GM19452 (cell line): ENCODE measurements around the gene FAAP100.
A peak's percentile ranks its signal among the peaks of the same experiment; 100 is the strongest.
"Not testable (repeated sequence)": the region's sequence is repeated elsewhere in the genome, so short reads cannot be mapped to it uniquely, and the experiment has no call there.

Experiments used
- ATAC-seq: cut with Tn5 transposase; IDR thresholded peaks from one replicate; pipeline ENCODE4 v1.9.1; 2021; ENCODE audit not compliant: unreplicated experiment

The FAAP100 gene, protein sequence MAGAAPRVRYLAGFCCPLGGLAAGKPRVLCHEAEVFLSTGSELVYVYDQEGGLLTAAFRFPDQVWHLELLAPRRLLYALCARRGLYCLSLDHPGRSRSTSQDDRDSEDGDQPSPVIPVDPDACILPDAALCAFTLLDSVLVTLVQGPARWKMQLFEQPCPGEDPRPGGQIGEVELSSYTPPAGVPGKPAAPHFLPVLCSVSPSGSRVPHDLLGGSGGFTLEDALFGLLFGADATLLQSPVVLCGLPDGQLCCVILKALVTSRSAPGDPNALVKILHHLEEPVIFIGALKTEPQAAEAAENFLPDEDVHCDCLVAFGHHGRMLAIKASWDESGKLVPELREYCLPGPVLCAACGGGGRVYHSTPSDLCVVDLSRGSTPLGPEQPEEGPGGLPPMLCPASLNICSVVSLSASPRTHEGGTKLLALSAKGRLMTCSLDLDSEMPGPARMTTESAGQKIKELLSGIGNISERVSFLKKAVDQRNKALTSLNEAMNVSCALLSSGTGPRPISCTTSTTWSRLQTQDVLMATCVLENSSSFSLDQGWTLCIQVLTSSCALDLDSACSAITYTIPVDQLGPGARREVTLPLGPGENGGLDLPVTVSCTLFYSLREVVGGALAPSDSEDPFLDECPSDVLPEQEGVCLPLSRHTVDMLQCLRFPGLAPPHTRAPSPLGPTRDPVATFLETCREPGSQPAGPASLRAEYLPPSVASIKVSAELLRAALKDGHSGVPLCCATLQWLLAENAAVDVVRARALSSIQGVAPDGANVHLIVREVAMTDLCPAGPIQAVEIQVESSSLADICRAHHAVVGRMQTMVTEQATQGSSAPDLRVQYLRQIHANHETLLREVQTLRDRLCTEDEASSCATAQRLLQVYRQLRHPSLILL

DNA sequence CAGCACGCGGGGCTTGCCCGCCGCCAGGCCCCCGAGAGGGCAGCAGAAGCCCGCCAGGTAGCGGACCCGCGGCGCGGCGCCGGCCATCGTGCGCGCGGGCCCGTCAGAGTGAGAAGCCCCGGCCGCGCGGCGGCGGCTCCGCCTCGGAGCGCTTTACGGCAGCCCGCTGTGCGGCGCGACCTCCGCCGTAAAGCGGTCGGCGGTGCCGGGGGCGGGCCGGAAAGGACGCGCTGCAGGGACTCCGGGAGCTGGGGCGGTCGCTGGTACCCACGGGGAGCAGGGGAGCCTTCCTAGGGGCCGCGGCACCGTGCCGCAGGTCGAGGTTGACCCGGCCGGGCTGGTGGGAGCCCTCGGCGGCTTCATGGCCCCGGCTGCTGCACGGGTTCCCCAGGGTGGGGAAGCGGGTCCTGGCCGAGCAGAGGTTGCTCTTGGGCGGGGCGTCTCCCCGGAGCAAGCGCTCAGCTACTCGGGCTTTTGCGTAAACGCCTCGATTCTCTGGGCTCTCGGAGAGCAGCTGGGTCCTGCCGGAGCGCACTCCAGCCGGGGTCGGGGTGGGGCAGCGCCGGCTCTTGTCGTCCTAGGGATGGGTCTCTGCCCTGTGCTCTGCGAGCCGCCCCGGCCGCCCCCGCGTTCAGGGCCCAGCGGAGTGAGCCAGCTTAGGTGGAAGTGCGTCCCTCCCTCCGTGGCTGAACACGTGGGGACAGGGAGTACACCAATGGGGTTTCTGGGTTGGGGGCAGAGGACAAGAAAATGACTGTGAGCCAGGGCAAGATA lies at the start of gene FAAP100:
TSS of gene FAAP100 (minus strand) at position 110 of the 774 bp plus-strand sequence. CDS start at position 87, 23 bp downstream.
- peak; percentile 42 for ATAC-seq

DNA sequence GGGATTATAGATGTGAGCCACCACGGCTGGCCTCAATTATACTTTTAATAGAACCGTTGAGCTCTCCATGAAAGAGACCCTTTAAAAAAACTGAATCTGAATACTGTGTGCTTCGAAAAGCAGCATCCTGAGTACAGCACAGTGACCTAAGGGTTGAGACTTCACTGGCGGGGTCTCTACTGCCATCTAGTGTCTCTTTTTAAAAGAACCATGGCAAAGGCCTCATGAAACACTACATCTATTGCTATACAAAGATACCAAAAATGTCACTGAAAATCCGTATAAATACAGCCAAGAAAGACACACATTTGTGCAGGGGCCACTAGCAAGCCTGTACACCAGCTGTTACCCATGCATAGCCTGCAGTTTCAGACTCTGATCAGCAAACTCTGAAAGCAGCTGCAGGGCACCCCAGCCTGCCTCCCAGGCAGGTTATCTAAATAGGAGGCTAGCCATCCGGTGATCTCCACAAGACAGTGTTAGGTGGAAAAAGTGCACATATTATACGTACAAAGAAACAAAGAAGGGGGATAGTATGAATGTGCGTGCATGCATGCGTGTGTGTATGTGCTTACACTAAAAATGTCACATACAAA lies 49.5 kb upstream of the FAAP100 start:
- ATAC-seq, result no peak

DNA sequence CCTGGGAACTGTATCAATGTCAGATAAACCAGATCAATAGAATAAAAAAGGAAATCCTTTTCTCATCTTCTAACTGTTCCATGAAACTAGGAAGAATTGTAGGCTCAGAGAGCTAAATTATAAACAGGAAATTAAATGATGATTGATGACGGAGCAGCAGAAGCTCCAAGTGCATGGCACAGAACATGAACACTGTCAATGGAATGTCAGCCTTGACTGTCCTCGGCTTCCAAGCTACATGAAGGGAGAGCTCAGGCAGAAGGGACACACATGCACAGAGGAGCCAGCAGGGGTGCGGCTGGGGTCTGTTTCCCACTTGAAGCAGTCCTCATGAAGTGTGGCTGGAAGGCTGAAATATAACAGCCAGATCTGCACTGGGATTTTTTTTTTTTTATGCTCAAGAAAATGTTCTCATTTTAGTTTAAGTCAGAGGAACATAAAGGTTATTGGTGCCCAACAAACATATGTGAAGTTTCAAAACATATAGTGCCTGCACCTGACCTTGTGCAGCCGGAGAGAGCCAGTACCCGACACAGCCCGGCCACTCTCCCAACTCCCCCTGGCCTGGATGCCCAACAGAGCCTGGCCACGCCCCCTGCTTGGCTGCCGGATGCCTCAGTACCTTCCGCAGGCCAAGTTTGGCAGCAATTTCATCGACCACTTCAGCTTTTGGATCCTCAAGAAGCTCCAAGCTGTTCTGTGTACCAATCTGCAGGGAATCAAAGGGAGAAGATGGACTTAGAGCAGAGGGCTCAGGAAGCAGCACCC lies 47.8 kb upstream of the FAAP100 start:
- ATAC-seq, result no peak

DNA sequence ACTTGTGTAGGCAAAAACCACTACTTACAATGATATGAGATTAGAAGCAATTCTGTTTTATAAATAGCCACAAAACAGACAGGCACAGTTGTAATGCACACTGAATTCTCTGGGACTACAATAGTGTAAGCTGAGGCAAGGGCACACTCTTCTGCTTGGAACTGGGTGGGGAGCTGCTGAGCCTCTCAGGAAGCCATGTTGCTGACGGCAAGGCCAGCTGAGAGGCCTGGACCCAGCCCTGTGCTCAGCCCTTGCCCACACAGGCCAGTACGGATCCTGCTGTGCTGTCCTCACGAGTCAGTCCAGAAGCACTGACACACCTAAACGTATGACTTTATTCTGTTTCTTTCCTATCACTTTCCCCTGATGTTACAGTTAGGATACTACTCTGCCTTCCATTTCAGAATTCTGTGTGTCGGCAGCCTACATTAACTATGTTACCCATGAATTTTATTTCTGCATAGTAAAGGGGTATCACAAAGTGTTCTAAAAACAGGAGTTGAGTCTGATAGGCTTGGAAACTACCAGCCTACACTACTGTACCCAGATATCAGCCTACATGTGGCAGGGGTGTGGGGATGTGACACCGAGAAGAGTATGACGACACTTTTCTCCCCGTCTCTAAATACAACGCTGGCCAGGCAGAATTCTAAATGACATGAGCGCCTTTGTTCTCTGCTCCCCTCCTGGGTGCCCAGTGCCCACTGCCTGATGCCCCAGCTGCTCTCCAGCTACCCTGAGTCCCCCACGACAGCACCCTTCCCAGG lies 41.1 kb upstream of the FAAP100 start:
- ATAC-seq, result no peak

DNA sequence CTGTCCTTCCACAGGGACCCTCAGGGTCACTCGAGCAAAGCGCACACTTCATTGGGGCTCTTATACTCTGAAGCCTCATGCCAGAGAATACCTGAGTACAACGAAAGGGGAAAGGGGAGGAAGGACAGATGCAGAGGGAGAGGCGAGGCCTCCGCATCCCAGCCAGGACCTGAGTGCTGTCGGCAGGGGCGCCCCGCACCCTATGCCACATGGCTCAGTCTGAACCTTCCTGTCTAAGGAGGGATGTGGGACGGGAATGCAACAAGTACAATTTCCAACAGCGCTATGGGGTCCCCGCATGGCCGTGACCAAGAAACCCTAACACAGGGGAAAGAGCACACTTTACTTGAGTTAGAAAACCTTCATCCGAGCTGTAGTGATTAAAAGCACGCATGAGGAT lies 39.8 kb upstream of the FAAP100 start:
- no peak for ATAC-seq

DNA sequence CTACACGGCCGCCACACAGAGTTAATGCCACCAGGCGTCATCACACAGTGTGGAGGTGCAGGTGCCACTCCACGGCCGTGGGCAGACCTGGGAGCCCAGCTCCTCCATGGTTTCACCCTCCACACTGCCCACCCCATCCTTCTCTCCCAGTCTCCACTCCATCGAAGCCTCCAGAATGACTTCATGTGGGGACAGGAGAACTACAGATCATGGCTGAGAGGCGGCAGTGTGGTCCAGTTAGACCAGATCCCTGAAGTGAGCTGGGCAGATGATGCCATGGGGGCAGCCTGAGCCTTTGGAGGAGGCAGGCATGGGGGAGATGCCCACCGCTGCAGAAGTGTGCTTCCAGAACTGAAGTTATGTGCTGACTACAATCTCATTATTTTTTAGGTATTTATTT lies 38.0 kb upstream of the FAAP100 start:
- no peak for ATAC-seq

DNA sequence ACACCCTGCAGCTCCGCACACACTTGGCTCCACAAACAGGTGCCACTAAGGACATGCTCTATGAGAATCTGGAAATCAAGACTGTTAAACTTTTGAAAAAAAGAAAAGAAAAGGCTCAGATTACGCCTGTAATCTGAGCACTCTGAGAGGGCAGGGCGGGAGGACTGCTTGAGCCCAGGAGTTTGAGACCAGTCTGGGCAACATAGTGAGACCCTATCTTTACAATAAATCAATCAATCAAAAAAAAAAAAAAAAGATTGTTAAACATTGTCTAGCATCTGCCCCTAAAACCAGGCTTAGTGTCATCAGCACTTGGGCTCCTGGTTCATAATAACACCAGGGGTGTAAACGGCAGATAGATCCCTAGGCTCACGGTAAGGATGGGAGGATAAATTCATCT lies 37.5 kb upstream of the FAAP100 start:
- no peak for ATAC-seq

DNA sequence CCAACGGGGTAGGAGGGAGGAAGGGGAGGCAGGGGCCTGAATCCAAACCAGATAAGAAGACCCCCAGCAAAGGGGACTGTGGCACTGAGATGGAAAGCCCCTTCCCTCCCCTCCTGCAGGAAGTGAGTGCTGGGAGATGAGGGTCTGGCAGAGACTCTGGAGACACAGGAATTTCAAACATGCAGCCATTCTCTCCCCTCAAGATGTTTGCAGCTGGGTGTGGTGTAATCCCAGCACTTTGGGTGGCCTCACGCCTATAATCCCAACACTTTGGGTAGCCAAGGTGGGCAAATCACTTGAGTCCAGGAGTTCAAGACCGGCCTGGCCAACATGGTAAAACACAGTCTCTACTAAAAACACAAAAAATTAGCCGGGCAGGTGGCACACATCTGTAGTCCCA lies 33.9 kb upstream of the FAAP100 start:
- no peak for ATAC-seq

DNA sequence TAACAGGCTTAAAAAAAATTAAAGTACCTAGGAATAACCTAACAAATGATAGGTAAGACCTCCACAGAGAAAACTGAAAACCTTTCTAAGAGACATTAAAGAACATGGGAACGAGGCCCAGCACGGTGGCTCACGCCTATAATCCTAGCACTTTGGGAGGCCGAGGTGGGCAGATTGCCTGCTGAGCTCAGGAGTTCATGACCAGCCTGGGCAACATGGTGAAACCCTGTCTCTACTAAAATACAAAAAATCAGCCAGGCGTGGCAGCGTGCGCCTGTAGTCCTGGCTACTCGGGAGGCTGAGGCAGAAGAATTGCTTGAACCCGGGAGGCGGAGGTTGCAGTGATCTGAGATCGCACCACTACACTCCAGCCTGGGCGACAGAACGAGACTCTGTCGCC lies 32.6 kb upstream of the FAAP100 start:
- not testable (repeated sequence) for ATAC-seq

DNA sequence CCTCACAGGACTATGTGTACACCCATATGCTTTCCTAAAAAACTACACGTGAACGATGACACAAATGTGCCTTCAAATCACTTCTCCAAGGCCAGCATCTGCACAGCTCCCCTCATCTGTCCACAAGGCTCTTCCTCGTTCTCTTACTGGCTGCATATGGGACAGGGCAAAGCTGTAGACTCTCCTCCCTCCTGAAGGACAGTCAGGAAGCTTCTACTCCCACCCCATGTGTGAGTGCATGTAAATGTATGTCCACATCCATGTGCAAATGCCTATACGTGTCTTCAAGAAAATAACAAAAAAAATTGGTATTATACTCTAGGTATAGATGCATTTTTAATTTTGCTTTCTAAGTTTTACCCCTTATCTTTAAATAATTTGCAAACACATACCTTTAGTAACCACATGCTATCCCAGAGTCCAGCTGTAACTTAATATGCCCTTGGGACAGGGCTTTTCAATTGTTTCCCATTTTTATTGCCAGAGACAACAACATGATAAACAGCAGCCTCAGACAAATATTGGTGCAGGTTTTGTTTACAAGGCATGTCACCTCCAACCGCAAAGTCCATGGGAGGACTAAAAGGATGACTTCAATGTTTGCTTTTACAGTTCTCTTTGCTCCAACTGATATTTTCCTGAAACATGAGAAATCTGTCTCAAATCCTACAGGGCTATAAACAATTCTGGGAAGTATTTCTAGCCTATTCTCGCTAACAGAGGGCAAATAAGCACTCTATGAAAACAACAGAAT lies 31.6 kb upstream of the FAAP100 start:
- no peak for ATAC-seq

DNA sequence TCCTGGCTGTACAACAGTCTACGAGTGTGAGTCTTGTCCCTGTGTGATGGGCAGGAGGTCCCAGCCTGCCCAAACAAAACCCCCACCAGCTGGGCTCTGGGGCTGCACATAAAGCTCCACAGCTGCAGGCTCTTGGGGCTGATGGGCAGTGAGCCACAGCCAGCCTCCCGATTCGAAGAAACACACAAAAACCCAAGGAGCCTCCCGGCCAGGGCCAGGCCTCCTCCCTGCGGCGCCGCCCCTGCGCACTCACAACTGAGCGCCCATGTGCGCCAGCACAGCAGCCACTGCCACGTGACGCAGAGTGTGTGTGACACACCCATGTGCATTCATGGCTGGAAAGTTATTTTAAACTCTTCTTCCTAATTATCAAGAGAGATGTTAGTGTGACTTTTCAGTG lies 30.6 kb upstream of the FAAP100 start:
- no peak for ATAC-seq

DNA sequence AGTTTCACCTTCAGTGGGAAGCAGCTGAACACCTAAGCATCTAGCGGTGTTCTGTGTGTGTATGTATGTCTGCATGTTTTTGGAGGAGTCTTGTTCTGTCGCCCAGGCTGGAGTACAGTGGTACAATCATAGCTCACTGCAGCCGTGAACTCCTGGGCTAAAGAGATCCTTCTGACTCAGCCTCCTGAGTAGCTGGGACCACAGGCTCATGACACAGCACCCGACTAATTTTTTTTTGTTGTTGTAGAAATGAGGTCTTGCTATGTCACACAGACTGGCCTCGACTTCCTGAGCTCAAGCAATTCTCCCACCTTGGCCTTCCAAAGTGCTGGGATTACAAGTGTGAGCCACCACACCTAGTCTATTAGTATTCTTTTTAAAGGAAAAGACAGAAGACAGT lies 30.2 kb upstream of the FAAP100 start:
- ATAC-seq, result no peak

DNA sequence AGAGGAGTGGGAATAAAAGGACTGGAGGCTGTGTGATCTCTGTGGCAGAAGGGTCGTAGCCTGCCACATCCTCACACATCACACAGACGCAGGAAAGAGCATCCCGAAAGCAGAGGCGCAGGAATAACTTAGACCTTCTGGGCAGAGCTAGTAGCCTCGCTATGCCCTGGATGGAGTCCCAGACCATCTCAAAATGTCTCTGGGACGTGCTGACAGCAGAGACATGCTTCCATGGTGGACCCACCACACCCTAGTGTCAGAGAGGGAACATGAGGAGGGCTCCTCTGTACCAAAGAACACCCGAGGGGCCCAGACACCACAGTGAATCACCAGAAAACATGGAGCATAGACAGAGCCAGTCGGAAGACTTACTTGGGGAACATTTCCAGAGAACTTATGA lies 29.6 kb upstream of the FAAP100 start:
- ATAC-seq, result no peak

DNA sequence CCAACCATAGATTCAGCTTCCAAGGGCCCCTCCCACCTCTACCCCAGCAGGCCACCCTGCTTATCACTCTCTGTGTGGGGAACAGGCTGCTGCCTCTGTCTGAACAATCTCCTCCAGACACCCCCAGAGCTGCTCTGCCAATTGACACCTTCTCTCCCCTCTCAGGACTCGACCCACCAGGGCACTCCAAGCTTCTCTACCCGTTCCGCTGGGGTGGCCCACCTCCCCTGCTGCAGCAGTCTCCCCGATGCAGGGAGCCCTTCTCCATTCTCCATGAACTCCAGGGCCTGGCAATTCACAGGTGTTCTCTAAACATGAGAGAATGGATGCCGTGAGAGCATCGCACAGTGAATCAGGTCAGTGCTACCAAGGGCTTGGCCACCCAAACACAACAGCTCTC lies 28.3 kb upstream of the FAAP100 start:
- no peak for ATAC-seq

DNA sequence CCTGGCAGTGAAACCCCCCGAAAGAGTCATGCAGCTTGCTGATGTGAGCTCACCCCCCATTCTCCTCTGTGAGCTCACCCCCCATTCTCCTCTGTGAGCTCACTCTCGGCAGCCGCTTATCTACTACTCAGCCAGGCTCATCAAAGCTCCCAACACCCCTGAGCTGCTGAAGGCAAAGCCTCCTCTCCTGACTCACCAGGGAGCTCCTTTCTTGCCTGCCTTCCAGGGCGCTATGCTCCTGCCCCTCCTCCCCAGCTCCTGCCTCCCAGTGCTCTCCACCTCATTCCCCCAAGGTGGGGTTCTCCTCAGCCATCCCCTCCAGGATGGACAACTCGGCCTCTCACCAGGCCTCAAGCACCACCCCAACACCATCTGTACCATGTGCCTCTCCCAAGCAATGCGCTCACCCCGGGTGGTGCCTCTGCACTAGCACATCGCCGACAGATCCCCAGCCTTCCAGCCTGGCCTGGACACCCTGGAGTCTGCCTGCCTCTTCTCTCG lies 27.7 kb upstream of the FAAP100 start:
- ATAC-seq, result no peak

DNA sequence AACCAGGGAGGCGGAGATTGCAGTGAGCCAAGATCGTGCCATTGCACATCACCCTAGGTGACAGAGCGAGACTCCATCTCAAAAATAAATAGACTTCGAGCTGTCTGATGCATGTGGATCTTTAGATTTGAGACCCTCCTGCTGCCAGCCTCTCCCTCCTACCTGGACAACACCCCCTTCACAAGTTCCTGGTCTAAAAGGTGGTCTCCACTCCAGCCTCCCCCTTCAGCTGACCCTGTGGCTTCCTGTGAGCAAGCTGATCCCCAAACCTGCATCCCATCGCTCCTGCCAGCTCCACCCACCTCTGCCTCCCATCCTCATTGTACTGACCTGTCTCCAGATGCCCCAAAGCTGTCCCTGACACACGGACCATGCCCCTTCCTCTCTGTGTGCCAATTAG lies 27.1 kb upstream of the FAAP100 start:
- no peak for ATAC-seq

DNA sequence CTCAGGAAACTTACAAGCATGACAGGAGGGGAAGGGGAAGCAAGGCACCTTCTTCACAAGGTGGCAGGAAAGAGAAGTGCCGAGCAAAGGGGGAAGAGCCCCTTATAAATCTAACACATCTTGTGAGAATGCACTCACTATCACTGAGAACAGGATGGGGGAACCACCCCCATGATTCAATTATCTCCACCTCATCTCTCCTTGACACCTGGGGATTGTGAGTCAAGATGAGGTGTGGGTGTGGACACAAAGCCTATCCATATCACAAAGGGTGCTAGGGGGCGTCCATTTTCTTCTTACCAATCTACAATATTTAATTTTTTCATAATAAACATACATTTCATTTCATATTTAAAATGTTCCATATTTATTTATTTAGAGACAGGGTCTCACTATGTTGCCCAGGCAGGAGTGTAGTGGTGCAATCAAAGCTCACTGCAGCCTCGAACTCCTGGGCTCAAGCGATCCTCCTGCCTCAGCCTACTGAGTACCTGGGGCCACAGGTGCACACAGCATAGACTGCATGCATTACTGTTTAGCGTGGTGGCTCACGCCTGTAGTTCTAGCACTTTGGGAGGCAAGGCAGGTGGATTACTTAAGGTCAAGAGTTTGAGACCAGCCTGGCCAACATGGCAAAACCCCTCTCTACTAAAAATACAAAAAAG lies 26.5 kb upstream of the FAAP100 start:
- ATAC-seq, result no peak

DNA sequence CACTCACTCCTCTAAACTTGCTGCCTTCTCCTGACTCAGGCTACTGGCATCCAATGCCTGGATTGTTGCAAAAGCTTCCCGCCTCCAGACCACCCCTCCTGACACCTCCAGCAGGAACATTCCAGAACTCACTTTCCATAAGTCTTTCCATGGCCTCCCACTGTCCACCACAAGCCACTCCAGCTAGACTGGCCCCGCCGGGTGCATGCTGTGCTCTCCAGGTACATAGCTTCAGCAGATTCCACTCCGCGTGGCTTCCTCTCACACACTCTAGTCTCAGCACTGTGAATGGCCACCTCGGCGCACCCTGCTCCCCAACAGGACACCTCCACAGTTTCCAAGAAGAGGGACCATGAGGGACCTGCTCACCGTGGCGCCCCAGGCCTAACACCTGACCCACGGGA lies 25.9 kb upstream of the FAAP100 start:
- ATAC-seq, result no peak
